ENCODE results near the gene RAB11FIP3. TPM values are rescaled to one million over a fixed set of nuclear protein-coding genes. Genes with fewer than 3 reads are reported as not detected.

Gene RAB11FIP3
- total RNA-seq, 1 donor from 2014 or later: 34.5 TPM

DNA sequence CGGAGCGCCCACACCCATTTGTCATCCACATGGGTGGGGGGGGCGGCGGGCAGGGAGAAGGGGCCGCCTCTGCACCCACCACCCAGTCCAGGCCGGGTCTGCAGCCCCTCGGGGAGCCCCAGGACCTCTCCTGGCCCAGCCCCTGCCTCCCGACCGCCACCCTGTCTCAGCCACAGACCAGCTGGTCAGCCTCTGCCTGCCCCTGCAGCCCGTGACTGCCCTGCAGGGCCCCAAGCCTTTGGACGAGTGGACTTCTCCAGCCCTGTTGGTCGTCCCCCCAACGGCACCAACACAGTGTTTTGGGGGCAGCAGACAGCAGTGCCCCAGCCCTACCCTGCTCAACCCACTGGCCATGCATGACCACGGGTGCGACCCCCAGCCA is 136.0 kb downstream of the RAB11FIP3 start:
- H3K27me3 ChIP-seq (ENCODE audit: control insufficient read depth, insufficient read depth, low read length): peaks cover 69% of the 10 kb centered on the region
- TF ChIP-seq, protein P1, sequence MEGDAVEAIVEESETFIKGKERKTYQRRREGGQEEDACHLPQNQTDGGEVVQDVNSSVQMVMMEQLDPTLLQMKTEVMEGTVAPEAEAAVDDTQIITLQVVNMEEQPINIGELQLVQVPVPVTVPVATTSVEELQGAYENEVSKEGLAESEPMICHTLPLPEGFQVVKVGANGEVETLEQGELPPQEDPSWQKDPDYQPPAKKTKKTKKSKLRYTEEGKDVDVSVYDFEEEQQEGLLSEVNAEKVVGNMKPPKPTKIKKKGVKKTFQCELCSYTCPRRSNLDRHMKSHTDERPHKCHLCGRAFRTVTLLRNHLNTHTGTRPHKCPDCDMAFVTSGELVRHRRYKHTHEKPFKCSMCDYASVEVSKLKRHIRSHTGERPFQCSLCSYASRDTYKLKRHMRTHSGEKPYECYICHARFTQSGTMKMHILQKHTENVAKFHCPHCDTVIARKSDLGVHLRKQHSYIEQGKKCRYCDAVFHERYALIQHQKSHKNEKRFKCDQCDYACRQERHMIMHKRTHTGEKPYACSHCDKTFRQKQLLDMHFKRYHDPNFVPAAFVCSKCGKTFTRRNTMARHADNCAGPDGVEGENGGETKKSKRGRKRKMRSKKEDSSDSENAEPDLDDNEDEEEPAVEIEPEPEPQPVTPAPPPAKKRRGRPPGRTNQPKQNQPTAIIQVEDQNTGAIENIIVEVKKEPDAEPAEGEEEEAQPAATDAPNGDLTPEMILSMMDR (IDR thresholded peaks at IDR 0.05; ENCODE audit: insufficient read depth, low read length, poor library complexity, severe bottlenecking): no peak
- H3K4me3 ChIP-seq (ENCODE audit: low read depth, low read length): no peak overlapping the region
- H3K36me3 ChIP-seq (ENCODE audit: control insufficient read depth, insufficient read depth, low read length): no peaks in the 10 kb centered on the region
- no peak for DNase-seq (ENCODE audit: low read depth)

DNA sequence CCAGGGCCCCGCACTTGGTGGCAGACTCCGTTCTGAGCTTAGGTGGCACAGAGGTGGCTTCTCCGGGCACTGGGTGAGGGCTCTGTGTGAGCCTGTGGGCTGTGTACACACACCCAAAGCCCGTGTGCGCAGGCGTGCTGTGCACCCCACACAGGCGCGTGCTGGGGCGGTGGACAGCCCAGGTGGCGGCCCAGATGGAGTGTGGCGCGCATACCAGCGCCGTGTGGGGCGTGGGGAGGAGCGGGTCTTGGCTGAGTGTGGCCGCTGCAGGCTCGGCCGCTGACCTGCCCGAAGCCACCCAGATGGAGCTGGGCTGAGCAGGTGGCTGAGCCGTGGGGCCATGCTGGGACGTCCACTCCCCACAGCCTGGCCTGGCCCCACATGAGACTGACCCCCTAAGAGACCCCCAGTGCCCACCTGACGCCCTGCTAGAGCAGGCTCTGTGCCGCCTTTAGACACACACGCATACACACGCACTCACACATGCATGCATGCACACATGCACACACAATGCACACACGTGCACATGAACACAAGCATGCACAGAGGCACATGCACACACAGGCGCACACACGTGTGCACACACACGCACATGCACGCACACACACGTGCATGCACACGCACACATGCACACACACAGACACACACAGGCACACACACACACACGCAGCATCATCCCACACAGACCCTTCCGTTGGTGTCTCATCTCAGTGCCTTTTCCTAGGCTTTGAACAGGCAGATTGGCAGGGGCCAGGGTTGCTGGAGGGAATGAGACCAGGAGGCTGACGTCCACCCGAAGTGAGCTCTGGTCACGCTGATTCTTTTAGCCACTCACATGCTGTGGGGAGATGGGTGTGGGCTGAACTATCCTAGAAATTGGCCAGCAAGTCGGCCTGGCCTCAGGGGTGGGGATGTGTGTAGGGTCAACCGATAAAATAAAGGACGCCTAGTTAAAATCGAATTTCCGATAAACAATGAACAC is 136.8 kb downstream of the RAB11FIP3 start:
- Histone ChIP-seq H3K36me3 (ENCODE audit: control insufficient read depth, insufficient read depth, low read length) (no peaks in the 10 kb centered on the region), H3K4me3 (ENCODE audit: low read depth, low read length) (no peak overlapping the region), H3K27me3 (ENCODE audit: control insufficient read depth, insufficient read depth, low read length) (peaks cover 61% of the 10 kb centered on the region)
- TF ChIP-seq, protein P1 (IDR thresholded peaks at IDR 0.05; ENCODE audit: insufficient read depth, low read length, poor library complexity, severe bottlenecking): no peak
- no peak for DNase-seq (ENCODE audit: low read depth)

DNA sequence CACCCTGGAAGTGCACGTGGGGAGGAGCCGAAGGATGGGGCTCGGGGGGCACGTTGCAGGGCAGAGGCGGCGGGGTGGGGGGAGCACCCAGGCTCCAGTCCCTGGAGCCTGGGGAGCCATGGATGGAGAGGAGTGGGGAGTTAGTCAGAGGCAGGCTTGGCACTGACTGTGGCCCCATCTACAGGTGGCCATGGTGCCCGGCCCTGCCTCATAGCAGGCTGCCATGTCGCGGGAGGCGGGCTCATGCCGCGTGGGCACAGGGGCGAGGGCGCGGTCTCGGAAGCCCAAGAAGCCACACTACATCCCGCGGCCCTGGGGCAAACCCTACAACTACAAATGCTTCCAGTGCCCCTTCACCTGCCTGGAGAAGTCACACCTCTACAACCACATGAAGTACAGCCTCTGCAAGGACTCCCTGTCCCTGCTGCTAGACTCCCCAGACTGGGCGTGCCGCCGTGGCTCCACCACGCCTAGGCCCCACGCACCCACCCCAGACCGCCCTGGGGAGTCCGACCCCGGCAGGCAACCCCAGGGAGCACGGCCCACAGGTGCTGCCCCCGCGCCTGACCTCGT is 137.7 kb downstream of the RAB11FIP3 start:
- peaks cover 52% of the 10 kb centered on the region for H3K27me3 ChIP-seq (ENCODE audit: control insufficient read depth, insufficient read depth, low read length)
- TF ChIP-seq, protein P1 (IDR thresholded peaks at IDR 0.05; ENCODE audit: insufficient read depth, low read length, poor library complexity, severe bottlenecking): no peak
- H3K36me3 ChIP-seq (ENCODE audit: control insufficient read depth, insufficient read depth, low read length): no peaks in the 10 kb centered on the region

DNA sequence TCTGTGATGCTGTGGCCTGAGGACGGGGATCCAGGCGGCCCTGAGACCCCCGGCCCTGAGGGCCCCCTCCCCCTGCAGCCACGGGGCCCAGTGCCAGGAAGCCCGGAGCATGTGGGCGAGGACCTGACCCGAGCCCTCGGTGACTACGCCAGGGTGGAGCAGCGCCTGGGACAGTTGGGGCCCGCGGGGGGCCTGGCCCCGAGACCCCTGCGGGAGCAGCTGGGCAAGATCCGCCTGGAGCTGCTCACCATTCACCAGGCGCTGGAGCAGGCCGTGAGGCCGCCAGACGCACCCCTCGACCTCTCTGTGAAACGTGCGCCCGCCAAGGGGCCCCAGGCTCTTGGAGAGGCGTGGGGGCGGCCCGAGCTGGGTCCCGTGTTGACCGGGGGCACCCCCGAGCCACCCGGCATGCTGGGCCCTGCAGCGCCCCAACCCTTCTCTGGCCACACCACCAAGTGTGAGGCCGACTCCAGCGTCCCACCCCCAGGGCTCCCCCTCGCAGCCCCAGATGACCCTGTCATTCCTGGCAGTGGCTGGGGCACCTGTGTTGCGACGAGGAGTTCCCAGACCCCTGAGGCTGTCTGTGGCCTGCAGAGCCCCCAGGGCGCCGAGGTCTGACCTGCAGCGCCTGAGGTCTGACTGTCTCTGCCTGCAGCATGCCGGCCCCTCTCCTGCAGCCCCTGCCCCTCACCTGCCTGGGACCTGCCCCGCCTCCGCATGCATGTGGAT is 139.4 kb downstream of the RAB11FIP3 start:
- Histone ChIP-seq H3K4me3 (ENCODE audit: low read depth, low read length) (no peak overlapping the region), H3K27me3 (ENCODE audit: control insufficient read depth, insufficient read depth, low read length) (peaks cover 35% of the 10 kb centered on the region), H3K36me3 (ENCODE audit: control insufficient read depth, insufficient read depth, low read length) (no peaks in the 10 kb centered on the region)
- TF ChIP-seq, protein P1 (IDR thresholded peaks at IDR 0.05; ENCODE audit: insufficient read depth, low read length, poor library complexity, severe bottlenecking): no peak
- DNase-seq (ENCODE audit: low read depth): no peak

More for the DNA sequence above, 137.7 kb downstream of the RAB11FIP3 start:
- H3K4me3 ChIP-seq (ENCODE audit: low read depth, low read length): no peak overlapping the region
- DNase-seq (ENCODE audit: low read depth): no peak

DNA sequence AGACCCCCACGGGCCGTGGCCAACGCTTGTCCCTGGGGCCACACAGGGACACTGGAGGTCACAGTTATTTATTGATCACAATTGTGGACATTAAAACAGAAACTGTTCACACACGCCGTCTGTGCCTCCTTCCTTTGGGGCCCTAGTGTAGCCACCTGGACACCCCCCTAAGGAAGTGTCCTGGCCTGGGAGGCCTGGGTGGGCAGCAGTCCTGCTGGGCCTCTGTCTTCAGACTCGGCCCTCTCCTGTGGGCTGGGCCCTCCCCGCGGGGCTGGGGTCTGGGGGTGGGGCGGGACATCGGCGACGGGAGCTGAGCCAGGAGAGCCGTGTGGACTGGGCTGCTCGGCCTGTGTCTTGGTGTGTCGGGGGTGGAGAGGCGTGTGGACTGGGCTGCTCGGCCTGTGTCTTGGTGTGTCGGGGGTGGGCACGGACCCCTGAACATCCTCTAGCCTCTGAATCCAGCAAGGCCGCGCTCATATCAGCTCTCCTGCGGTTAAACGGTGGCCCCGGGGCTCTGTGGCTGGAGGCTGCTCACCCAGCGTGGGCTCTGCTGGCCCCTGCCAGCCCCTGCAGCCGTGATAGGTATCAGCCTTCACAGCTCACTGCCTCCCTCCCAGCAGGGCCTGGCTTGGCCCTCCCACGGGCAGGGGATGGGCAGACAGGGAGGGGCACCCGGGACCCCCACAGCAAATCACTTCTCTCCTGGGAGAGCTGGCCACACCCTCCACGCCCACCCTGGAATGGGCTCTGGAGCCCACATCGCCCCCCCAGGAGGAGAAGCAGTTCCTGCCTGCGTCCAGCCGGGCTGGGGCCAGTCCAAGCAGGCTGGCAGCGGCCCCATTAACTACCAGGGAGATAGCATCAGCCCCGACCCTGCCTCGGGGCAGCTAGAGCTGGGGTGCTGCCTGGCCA is 140.2 kb downstream of the RAB11FIP3 start:
- peaks cover 32% of the 10 kb centered on the region for H3K27me3 ChIP-seq (ENCODE audit: control insufficient read depth, insufficient read depth, low read length)
- TF ChIP-seq, protein P1 (IDR thresholded peaks at IDR 0.05; ENCODE audit: insufficient read depth, low read length, poor library complexity, severe bottlenecking): no peak
- no peaks in the 10 kb centered on the region for H3K36me3 ChIP-seq (ENCODE audit: control insufficient read depth, insufficient read depth, low read length)
- H3K4me3 ChIP-seq (ENCODE audit: low read depth, low read length): no peak overlapping the region
- no peak for DNase-seq (ENCODE audit: low read depth)
